ENCODE results near the gene CFDP1. TPM values are rescaled to one million over a fixed set of nuclear protein-coding genes. Genes with fewer than 3 reads are reported as not detected.

CFDP1 gene
- total and polyA plus RNA-seq, 2 donors (not counting 1 experiment from before 2014, with no cell fraction given), result 6.3 to 42.8 TPM

DNA sequence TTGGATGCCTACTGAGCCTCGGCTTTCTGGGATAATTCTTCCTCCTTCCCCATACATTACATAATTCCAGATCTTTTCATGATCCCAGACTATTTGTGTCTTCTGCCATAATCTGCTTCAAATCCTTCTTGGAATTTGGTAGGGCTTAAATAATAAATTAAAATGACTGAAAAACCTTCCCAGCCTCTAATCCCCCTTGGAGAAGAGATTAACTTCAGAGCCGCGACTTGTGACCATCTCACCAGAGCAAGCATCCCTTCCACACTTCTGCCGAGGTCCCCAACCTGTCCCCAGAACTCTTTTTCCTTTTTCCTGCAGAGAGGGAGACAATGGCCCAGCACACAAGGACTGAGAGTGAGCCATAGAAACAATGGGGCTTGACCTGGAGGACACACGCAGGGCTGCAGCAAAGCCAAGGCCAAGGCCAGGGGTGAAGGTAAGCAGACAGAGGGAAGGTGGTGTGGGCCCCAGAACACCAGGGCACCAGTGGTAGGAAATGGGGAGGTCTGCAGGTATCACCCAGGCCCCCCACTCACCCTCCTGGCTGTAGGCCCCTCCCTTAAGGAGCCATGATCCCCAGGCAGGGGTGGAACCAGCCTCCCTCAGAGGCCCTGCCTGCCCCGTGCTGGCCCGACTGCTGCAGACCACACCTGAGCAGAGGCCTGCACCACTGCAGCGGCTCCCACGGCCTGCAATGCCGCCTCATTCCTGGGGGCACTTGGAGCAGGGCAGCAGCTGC, 172.3 kb downstream of the CFDP1 start:
- TF ChIP-seq EZH2 (IDR thresholded peaks at IDR 0.05; ENCODE audit: borderline replicate concordance, insufficient read depth, low read depth, low read length, poor library complexity, severe bottlenecking), result no peak
- TF ChIP-seq, protein P1, sequence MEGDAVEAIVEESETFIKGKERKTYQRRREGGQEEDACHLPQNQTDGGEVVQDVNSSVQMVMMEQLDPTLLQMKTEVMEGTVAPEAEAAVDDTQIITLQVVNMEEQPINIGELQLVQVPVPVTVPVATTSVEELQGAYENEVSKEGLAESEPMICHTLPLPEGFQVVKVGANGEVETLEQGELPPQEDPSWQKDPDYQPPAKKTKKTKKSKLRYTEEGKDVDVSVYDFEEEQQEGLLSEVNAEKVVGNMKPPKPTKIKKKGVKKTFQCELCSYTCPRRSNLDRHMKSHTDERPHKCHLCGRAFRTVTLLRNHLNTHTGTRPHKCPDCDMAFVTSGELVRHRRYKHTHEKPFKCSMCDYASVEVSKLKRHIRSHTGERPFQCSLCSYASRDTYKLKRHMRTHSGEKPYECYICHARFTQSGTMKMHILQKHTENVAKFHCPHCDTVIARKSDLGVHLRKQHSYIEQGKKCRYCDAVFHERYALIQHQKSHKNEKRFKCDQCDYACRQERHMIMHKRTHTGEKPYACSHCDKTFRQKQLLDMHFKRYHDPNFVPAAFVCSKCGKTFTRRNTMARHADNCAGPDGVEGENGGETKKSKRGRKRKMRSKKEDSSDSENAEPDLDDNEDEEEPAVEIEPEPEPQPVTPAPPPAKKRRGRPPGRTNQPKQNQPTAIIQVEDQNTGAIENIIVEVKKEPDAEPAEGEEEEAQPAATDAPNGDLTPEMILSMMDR (IDR thresholded peaks at IDR 0.05), result no peak
- Histone ChIP-seq H2AFZ (ENCODE audit: insufficient read depth, low read depth, low read length, poor library complexity, severe bottlenecking) (no peak overlapping the region), H3K27ac (ENCODE audit: low read length in 2 of 2) (no peak overlapping the region), H3K9me3 (ENCODE audit: control extremely low read depth in 1 of 3, control insufficient read depth in 2 of 3, insufficient read depth in 1 of 3, low read length in 2 of 3) (peaks cover 0 to 8% (median 0%) of the 10 kb centered on the region in 3 donors), H3K4me2 (replicated peaks; ENCODE audit: low read depth, low read length, poor library complexity, severe bottlenecking) (no peak overlapping the region), H3K36me3 (replicated peaks in 1 of 2; ENCODE audit: control extremely low read depth in 1 of 2, control insufficient read depth in 1 of 2, extremely low read depth in 1 of 2, insufficient read depth in 2 of 2, low read length in 1 of 2) (no peaks in the 10 kb centered on the region), H3K79me2 (ENCODE audit: control insufficient read depth, insufficient read depth, low read length) (no peaks in the 10 kb centered on the region), H3K9ac (ENCODE audit: low read length) (no peak overlapping the region), H3K4me1 (ENCODE audit: control insufficient read depth in 2 of 2, insufficient read depth in 2 of 2, low read length in 2 of 2) (peaks cover 12 to 13% of the 10 kb centered on the region in 2 donors), H4K20me1 (ENCODE audit: control insufficient read depth, insufficient read depth, low read length, poor library complexity, severe bottlenecking) (no peaks in the 10 kb centered on the region), H3K27me3 (replicated peaks in 1 of 4; ENCODE audit: control extremely low read depth in 1 of 4, control insufficient read depth in 3 of 4, insufficient read depth in 4 of 4, low read length in 3 of 4) (peaks cover 0 to 66% (median 27%) of the 10 kb centered on the region in 4 experiments), H3K4me3 (ENCODE audit: control extremely low read depth in 1 of 5, extremely low read depth in 1 of 5, insufficient read depth in 1 of 5, low read depth in 2 of 5, low read length in 4 of 5) (no peak overlapping the region)
- no peaks in the 10 kb centered on the region for H3K9me3 Mint-ChIP-seq (ENCODE audit: insufficient read depth)
- H3K4me1 Mint-ChIP-seq, result peaks cover 9% of the 10 kb centered on the region
- intact Hi-C loops (cut with micrococcal nuclease), result no loop called here
- ATAC-seq (ENCODE audit: low read depth), result no peak
- ChIA-PET POLR2A (no interaction called here), CTCF (no interaction called here)
- H3K27ac Mint-ChIP-seq, result no peak overlapping the region
- 95% methylated on average over 6 of the region's 10 CpGs for WGBS (ENCODE audit: insufficient coverage)
- no peak overlapping the region for H3K4me3 Mint-ChIP-seq
- no peak for DNase-seq
- peaks cover 54% of the 10 kb centered on the region for H3K27me3 Mint-ChIP-seq

DNA sequence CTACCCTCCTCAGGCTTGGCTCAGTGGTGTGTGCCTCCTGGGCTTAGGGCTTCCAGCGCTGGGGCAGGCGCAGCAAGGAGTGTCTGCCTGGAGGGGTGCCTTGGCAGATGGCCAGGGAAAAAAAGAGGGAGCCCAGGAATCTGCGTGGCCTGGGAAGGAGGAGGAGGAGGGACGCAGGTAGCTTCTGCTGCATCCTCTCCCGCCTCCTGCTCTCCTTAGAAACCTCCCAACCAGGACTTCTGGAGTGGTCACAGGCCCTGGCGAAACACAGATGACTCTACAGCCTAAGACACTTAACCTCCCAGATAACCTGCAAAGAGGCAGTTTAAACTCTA, 174.5 kb downstream of the CFDP1 start:
- H3K9me3 ChIP-seq (ENCODE audit: control extremely low read depth in 1 of 3, control insufficient read depth in 2 of 3, insufficient read depth in 1 of 3, low read length in 2 of 3), result no peaks in the 10 kb centered on the region
- H3K27ac ChIP-seq (ENCODE audit: low read length in 2 of 2), result no peak overlapping the region
- TF ChIP-seq EZH2 (IDR thresholded peaks at IDR 0.05; ENCODE audit: borderline replicate concordance, insufficient read depth, low read depth, low read length, poor library complexity, severe bottlenecking), result no peak
- TF ChIP-seq, protein P1 (IDR thresholded peaks at IDR 0.05), result no peak
- H3K9me3 Mint-ChIP-seq (ENCODE audit: insufficient read depth), result no peaks in the 10 kb centered on the region
- H3K4me3 Mint-ChIP-seq, result no peak overlapping the region
- 100% methylated on average over 2 of the region's 6 CpGs for WGBS (ENCODE audit: insufficient coverage)
- DNase-seq (no peak), ATAC-seq (ENCODE audit: low read depth) (no peak)
- no peaks in the 10 kb centered on the region for H3K79me2 ChIP-seq (ENCODE audit: control insufficient read depth, insufficient read depth, low read length)
- POLR2A ChIA-PET, result no interaction called here
- H3K27me3 Mint-ChIP-seq, result peaks cover 52% of the 10 kb centered on the region
- no peaks in the 10 kb centered on the region for H3K4me1 ChIP-seq (ENCODE audit: control insufficient read depth in 2 of 2, insufficient read depth in 2 of 2, low read length in 2 of 2)
- no peaks in the 10 kb centered on the region for H3K4me1 Mint-ChIP-seq
- H3K27ac Mint-ChIP-seq, result no peak overlapping the region
- H2AFZ ChIP-seq (ENCODE audit: insufficient read depth, low read depth, low read length, poor library complexity, severe bottlenecking), result no peak overlapping the region
- H4K20me1 ChIP-seq (ENCODE audit: control insufficient read depth, insufficient read depth, low read length, poor library complexity, severe bottlenecking), result no peaks in the 10 kb centered on the region
- CTCF ChIA-PET, result no interaction called here
- H3K4me2 ChIP-seq (replicated peaks; ENCODE audit: low read depth, low read length, poor library complexity, severe bottlenecking), result no peak overlapping the region
- no peak overlapping the region for H3K4me3 ChIP-seq (ENCODE audit: control extremely low read depth in 1 of 5, extremely low read depth in 1 of 5, insufficient read depth in 1 of 5, low read depth in 2 of 5, low read length in 4 of 5)
- H3K9ac ChIP-seq (ENCODE audit: low read length), result no peak overlapping the region
- no peaks in the 10 kb centered on the region for H3K36me3 ChIP-seq (replicated peaks in 1 of 2; ENCODE audit: control extremely low read depth in 1 of 2, control insufficient read depth in 1 of 2, extremely low read depth in 1 of 2, insufficient read depth in 2 of 2, low read length in 1 of 2)
- intact Hi-C loops (cut with micrococcal nuclease), result no loop called here
- H3K27me3 ChIP-seq (replicated peaks in 1 of 4; ENCODE audit: control extremely low read depth in 1 of 4, control insufficient read depth in 3 of 4, insufficient read depth in 4 of 4, low read length in 3 of 4), result peaks cover 0 to 62% (median 22%) of the 10 kb centered on the region in 4 experiments

Data from B cell (primary cell).